ENCODE measurements around the gene TNFRSF11A.

The TNFRSF11A gene

GRCh38 chr18:62438018-62438329 lies 112.9 kb downstream of the TNFRSF11A start:
- no peak for DNase-seq (ENCODE audit: extremely low read depth, low read depth)
- H3K4me3 ChIP-seq (replicated peaks; ENCODE audit: low read depth, low read length) = no peak overlapping the region
- TF ChIP-seq CTCF (IDR thresholded peaks at IDR 0.05; ENCODE audit: low read depth, low read length, missing control alignments) = no peak

- DNase-seq (ENCODE audit: extremely low read depth, low read depth) = no peak
- no peak for TF ChIP-seq CTCF (IDR thresholded peaks at IDR 0.05; ENCODE audit: low read depth, low read length, missing control alignments)
These were observed 113.3 kb downstream of the TNFRSF11A start for GRCh38 chr18:62438402-62438801.

GRCh38 chr18:62438866-62439265 lies 113.8 kb downstream of the TNFRSF11A start:
- no peak for DNase-seq (ENCODE audit: extremely low read depth, low read depth)

More at GRCh38 chr18:62438402-62438801, 113.3 kb downstream of the TNFRSF11A start:
- H3K4me3 ChIP-seq (replicated peaks; ENCODE audit: low read depth, low read length) = no peak overlapping the region

More at GRCh38 chr18:62438866-62439265, 113.8 kb downstream of the TNFRSF11A start:
- no peak overlapping the region for H3K4me3 ChIP-seq (replicated peaks; ENCODE audit: low read depth, low read length)
- no peak for TF ChIP-seq CTCF (IDR thresholded peaks at IDR 0.05; ENCODE audit: low read depth, low read length, missing control alignments)

All from HFF-Myc (cell line).